Uterus (tissue), 2 donors: ENCODE measurements around the gene AKT2.

Experiments
- POLR2A ChIP-seq, 2 donors: fragments of 450-650 bp; IDR thresholded peaks; one replicate each; pipeline ENCODE4 v1.6.1; 2016; ENCODE audit warnings: antibody characterized with exemption in 2 of 2, mild to moderate bottlenecking in 1 of 2, moderate library complexity in 1 of 2
- TF ChIP-seq, protein P1 (sequence below), 4 experiments: fragments of 200-600 bp in 2 of 4; fragments of 450-650 bp in 2 of 4; sonication (generic) in 2 of 4; IDR thresholded peaks; one replicate each; pipeline ENCODE4 v1.5.1; 2016 to 2019; ENCODE audit warnings: antibody characterized with exemption in 4 of 4, mild to moderate bottlenecking in 2 of 4, moderate library complexity in 1 of 4

DNA sequence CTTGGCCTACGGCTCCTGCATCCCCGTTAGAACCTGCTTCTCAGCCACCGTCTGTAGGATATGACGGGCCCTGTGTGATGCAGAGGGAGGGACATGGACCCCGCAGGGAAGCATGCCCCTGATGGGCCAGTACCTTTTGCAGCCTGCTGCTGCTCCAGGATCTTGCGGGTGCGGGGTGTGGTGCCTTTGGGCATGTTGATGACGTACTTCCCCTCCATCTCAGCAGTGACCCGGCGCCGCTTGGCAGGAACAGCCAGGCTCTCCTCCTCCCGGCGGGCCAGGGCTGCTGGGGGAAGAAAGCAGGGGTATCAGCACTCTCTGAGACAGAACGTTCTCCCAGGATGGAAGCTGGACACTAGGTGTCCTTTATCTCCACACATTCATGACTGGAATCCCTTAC, 41.1 kb upstream of the AKT2 start:
- TF ChIP-seq, protein P1, sequence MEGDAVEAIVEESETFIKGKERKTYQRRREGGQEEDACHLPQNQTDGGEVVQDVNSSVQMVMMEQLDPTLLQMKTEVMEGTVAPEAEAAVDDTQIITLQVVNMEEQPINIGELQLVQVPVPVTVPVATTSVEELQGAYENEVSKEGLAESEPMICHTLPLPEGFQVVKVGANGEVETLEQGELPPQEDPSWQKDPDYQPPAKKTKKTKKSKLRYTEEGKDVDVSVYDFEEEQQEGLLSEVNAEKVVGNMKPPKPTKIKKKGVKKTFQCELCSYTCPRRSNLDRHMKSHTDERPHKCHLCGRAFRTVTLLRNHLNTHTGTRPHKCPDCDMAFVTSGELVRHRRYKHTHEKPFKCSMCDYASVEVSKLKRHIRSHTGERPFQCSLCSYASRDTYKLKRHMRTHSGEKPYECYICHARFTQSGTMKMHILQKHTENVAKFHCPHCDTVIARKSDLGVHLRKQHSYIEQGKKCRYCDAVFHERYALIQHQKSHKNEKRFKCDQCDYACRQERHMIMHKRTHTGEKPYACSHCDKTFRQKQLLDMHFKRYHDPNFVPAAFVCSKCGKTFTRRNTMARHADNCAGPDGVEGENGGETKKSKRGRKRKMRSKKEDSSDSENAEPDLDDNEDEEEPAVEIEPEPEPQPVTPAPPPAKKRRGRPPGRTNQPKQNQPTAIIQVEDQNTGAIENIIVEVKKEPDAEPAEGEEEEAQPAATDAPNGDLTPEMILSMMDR (IDR thresholded peaks at IDR 0.05), result no peak
- no peak for TF ChIP-seq POLR2A (IDR thresholded peaks at IDR 0.05)
